GM12878 (cell line): ENCODE results near the gene GSS. TPM values are rescaled to one million over a fixed set of nuclear protein-coding genes. Genes with fewer than 3 reads are reported as not detected.

Experiments used
- ATAC-seq: fragments of 200-7000 bp; cut with Tn5 transposase; 3 replicates; pipeline ENCODE4 v1.9.1; 2020; ENCODE audit warnings: mild to moderate bottlenecking, moderate library complexity
- BruUV-seq: library from RNA; stranded (reverse); fragments of 400-500 nt; replicated peaks from 2 replicates; lab custom pipeline; 2021; lab: Mats Ljungman, UMichigan
- CTCF ChIA-PET: fragments of 300-600 bp; sonication (Branson Sonifier 250); formaldehyde crosslinking; extraction: SDS; loops from one replicate; lab custom pipeline; 2021; ENCODE audit warnings: inconsistent platforms; lab: Yijun Ruan, JAX
- POLR2A ChIA-PET: fragments of 350-600 bp; formaldehyde crosslinking; extraction: SDS; loops from one replicate; lab custom pipeline; 2021; ENCODE audit warnings: inconsistent platforms; lab: Charles Lee
- RAD21 ChIA-PET: fragments of 300-600 bp; sonication (Branson Sonifier 250); formaldehyde crosslinking; loops from one replicate; lab custom pipeline; 2023; ENCODE audit warnings: antibody characterized with exemption; ENCODE audit not compliant: unreplicated experiment; lab: Charles Lee
- SMC1A ChIA-PET: fragments of 300-600 bp; sonication (Branson Sonifier 250); formaldehyde crosslinking; loops from one replicate; lab custom pipeline; 2023; ENCODE audit not compliant: unreplicated experiment, uncharacterized antibody; lab: Charles Lee
- DNase-seq: peaks from one replicate; pipeline ENCODE4 v3.0.0-alpha.2; 2011; ENCODE audit warnings: low read depth, low spot score
- FAIRE-seq: peaks from 3 replicates; lab custom pipeline; 2011; peaks lifted over from hg19 to GRCh38; lab: Jason Lieb, UNC
- H2AFZ ChIP-seq: 2 replicates; pipeline ENCODE4 v1.6.0; 2011; ENCODE audit warnings: low read depth, low read length, control low read depth; ENCODE audit not compliant: control insufficient read depth
- H3K27ac ChIP-seq: 2 replicates; pipeline ENCODE4 v1.5.1; 2011; ENCODE audit warnings: control low read depth; ENCODE audit not compliant: control insufficient read depth, insufficient read depth
- H3K27me3 ChIP-seq, 2 experiments: replicated peaks in 1 of 2; 2 replicates each; pipeline versions ENCODE4 v1.6.0 to v1.6.1; 2011; ENCODE audit warnings: low read length in 1 of 2; ENCODE audit not compliant: control insufficient read depth in 2 of 2, insufficient read depth in 2 of 2
- H3K36me3 ChIP-seq, 2 experiments: 2 replicates each; pipeline ENCODE4 v1.5.1; 2011; ENCODE audit warnings: low read length in 1 of 2; ENCODE audit not compliant: control insufficient read depth in 2 of 2, insufficient read depth in 2 of 2
- H3K4me1 ChIP-seq: 2 replicates; pipeline ENCODE4 v1.6.1; 2011; ENCODE audit warnings: mild to moderate bottlenecking, low read length, moderate library complexity, mixed read lengths; ENCODE audit not compliant: control insufficient read depth, insufficient read depth
- H3K4me2 ChIP-seq: 2 replicates; pipeline ENCODE4 v1.6.0; 2011; ENCODE audit warnings: control low read depth; ENCODE audit not compliant: control insufficient read depth, insufficient read depth
- H3K4me3 ChIP-seq: fragments of 200-600 bp; sonication (generic); 2 replicates; pipeline ENCODE4 v1.5.1; 2016
- H3K79me2 ChIP-seq: 2 replicates; pipeline ENCODE4 v1.6.0; 2011; ENCODE audit warnings: low read length; ENCODE audit not compliant: control insufficient read depth, insufficient read depth
- H3K9ac ChIP-seq: 2 replicates; pipeline ENCODE4 v1.8.0; 2011; ENCODE audit warnings: low read length, control low read depth, mixed read lengths; ENCODE audit not compliant: control insufficient read depth, insufficient read depth
- H3K9me3 ChIP-seq: replicated peaks from 3 replicates; pipeline ENCODE4 v1.5.1; 2011; ENCODE audit warnings: mild to moderate bottlenecking, low read length; ENCODE audit not compliant: control insufficient read depth, insufficient read depth
- H4K20me1 ChIP-seq: 2 replicates; pipeline ENCODE4 v1.6.0; 2011; ENCODE audit not compliant: control insufficient read depth, insufficient read depth
- ASH2L ChIP-seq: fragments of 300-600, 200-600 bp; sonication (generic); IDR thresholded peaks from 2 replicates; pipeline ENCODE4 v1.6.1; 2017; ENCODE audit warnings: low read depth, mild to moderate bottlenecking, borderline replicate concordance
- ATF3 ChIP-seq: IDR thresholded peaks from 2 replicates; pipeline ENCODE4 v1.6.1; 2011; ENCODE audit warnings: low read depth, mild to moderate bottlenecking, low read length, moderate library complexity, borderline replicate concordance; ENCODE audit errors: extremely low read depth
- BCL3 ChIP-seq: IDR thresholded peaks from 2 replicates; pipeline ENCODE4 v1.6.1; 2011; ENCODE audit warnings: borderline replicate concordance, low read depth, mild to moderate bottlenecking, moderate library complexity, low read length; ENCODE audit not compliant: insufficient read depth, poor library complexity, severe bottlenecking
- E2F4 ChIP-seq: IDR thresholded peaks from 2 replicates; pipeline ENCODE4 v1.6.1; 2012; ENCODE audit warnings: low read depth, low read length, improper control_type of control experiment
- IKZF1 ChIP-seq: fragments of 450-650 bp; conservative IDR thresholded peaks from 2 replicates; pipeline ENCODE4 v1.6.1; 2017; ENCODE audit warnings: antibody characterized with exemption, mild to moderate bottlenecking
- KLF5 ChIP-seq: fragments of 450-650 bp; IDR thresholded peaks from 2 replicates; pipeline ENCODE4 v1.6.1; 2014; ENCODE audit warnings: mild to moderate bottlenecking; ENCODE audit not compliant: partially characterized antibody
- MLLT1 ChIP-seq: fragments of 450-650 bp; IDR thresholded peaks from 2 replicates; pipeline ENCODE4 v1.6.1; 2016; ENCODE audit warnings: mild to moderate bottlenecking
- NRF1 ChIP-seq: conservative IDR thresholded peaks from 2 replicates; pipeline ENCODE4 v1.6.1; 2011; ENCODE audit warnings: mild to moderate bottlenecking, low read depth, low read length, improper control_type of control experiment
- SIN3A ChIP-seq: IDR thresholded peaks from 2 replicates; pipeline ENCODE4 v1.6.1; 2012; ENCODE audit warnings: low read depth, low read length, improper control_type of control experiment
- STAT3 ChIP-seq: IDR thresholded peaks from 2 replicates; pipeline ENCODE4 v1.6.1; 2011; ENCODE audit warnings: low read depth, low read length, improper control_type of control experiment
- ZSCAN29 ChIP-seq: fragments of 450-650 bp; IDR thresholded peaks from 2 replicates; pipeline ENCODE4 v1.6.1; 2017; ENCODE audit warnings: mild to moderate bottlenecking, moderate library complexity
- WGBS: methylation state at CpG from one replicate; pipeline ENCODE4 v1.1.6; 2016; ENCODE audit warnings: low lambda C conversion rate; ENCODE audit not compliant: insufficient replicate concordance, insufficient coverage; ENCODE audit errors: missing lambda C conversion rate; 5-methylcytosine and 5-hydroxymethylcytosine counted together
- in situ Hi-C: fragments of 300-500 bp; cut with MboI; formaldehyde crosslinking; loops from 9 replicates; pipeline ENCODE4 v1.14.3; 2018; ENCODE audit warnings: mixed read lengths
- intact Hi-C: fragments of 100-400 bp; cut with micrococcal nuclease; formaldehyde crosslinking; loops from one replicate; pipeline ENCODE4 v1.14.2; 2022; ENCODE audit not compliant: unreplicated experiment
- polyA plus RNA-seq, 11 experiments: library from polyadenylated mRNA; depleted of rRNA in 4 of 11; unstranded in 6 of 11; stranded (reverse) in 5 of 11; fragments of >200 nt; fragmentation: Nextera tagmentation in 4 of 11; fragmentation: Illumina TruSeq in 1 of 11; extraction: Ambion mirVana in 4 of 11; extraction: Trizol in 1 of 11; gene quantifications; 1 replicate in 1 of 11; 2 replicates in 10 of 11; pipeline versions ENCODE4 v1.2.1 to v1.2.3, GENCODE V29; 2011 to 2016; ENCODE audit warnings: inconsistent platforms in 2 of 11, missing spikeins in 2 of 11, low read depth in 1 of 11
- total RNA-seq, 4 experiments: library from RNA; depleted of rRNA in 3 of 4; stranded (reverse); fragments of >200 nt in 3 of 4; fragmentation: Illumina TruSeq in 1 of 4; extraction: Trizol in 1 of 4; gene quantifications; 2 replicates each; pipeline versions ENCODE4 v1.2.1 to v1.2.3, GENCODE V29; 2013 to 2021

GSS gene
- total and polyA plus RNA-seq, 10 of the 15 experiments (the other 5 are each of a cell fraction or from before 2014, with no cell fraction given), result 12.7 to 120 (median 67.4) TPM

- TF ChIP-seq MLLT1 (no peak), ASH2L (no peak), E2F4 (no peak), ATF3 (no peak)
- TF ChIP-seq, all 136 proteins: peak for 0
Measured at GRCh38 chr20:34983089-34983820, 27.6 kb upstream of the GSS start (continued).

- DNase-seq (no peak), ATAC-seq (no peak), FAIRE-seq (no peak)
- no peak for TF ChIP-seq KLF5
- no peak for TF ChIP-seq NRF1
- no peak for TF ChIP-seq BCL3
- no peak for TF ChIP-seq SIN3A
- no peak for TF ChIP-seq STAT3
- TF ChIP-seq ZSCAN29, result no peak
- TF ChIP-seq IKZF1, result no peak
- no peaks in the 10 kb centered on the region for H3K79me2 ChIP-seq
- ChIA-PET RAD21 (no interaction called here), POLR2A (interaction anchor here (0.6 kb wide), 1 partner anchor 278 kb away, joined by 3 read pairs; no protein-coding TSS in a partner anchor), SMC1A (no interaction called here), CTCF (no interaction called here)
- H3K4me1 ChIP-seq, result no peaks in the 10 kb centered on the region
- no peaks in the 10 kb centered on the region for H4K20me1 ChIP-seq
- no peak overlapping the region for H3K9ac ChIP-seq
- H3K27me3 ChIP-seq, result no peaks in the 10 kb centered on the region
- no TSS peak for BruUV-seq
- no peaks in the 10 kb centered on the region for H3K36me3 ChIP-seq
- in situ Hi-C loops, result no loop called here
- 56% methylated on average over 14 of the region's 21 CpGs for WGBS
- intact Hi-C loops, result no loop called here
- no peak overlapping the region for H3K4me3 ChIP-seq
- H3K27ac ChIP-seq, result no peak overlapping the region
- H2AFZ ChIP-seq, result no peak overlapping the region
- H3K9me3 ChIP-seq, result no peaks in the 10 kb centered on the region
- no peak overlapping the region for H3K4me2 ChIP-seq
Measured at GRCh38 chr20:34982270-34983088, 26.9 kb upstream of the GSS start.
